Lower lobe of right lung (tissue), 2 donors: Measurements from ENCODE around the gene FBXL13. TPM values are rescaled to one million over a fixed set of nuclear protein-coding genes. Genes with fewer than 3 reads are reported as not detected.
"Not testable (repeated sequence)": the region's sequence is repeated elsewhere in the genome, so short reads cannot be mapped to it uniquely, and the experiment has no call there.

Source experiments
- ATAC-seq, 2 donors: fragments of 200-7000 bp; cut with Tn5 transposase; one replicate each; pipeline ENCODE4 v1.9.1; 2020 to 2022; ENCODE audit warnings: mild to moderate bottlenecking in 2 of 2, moderate library complexity in 2 of 2
- DNase-seq: peaks from one replicate; pipeline ENCODE4 v3.0.0-alpha.2; 2020
- H3K27ac ChIP-seq: fragments of 200-600 bp; one replicate; pipeline ENCODE4 v1.8.0; 2022
- H3K27me3 ChIP-seq: fragments of 200-600 bp; one replicate; pipeline ENCODE4 v1.8.0; 2022; ENCODE audit warnings: low read depth
- H3K36me3 ChIP-seq: fragments of 200-600 bp; one replicate; pipeline ENCODE4 v1.8.0; 2022; ENCODE audit warnings: mild to moderate bottlenecking
- H3K4me1 ChIP-seq: fragments of 200-600 bp; one replicate; pipeline ENCODE4 v1.8.0; 2022
- H3K4me3 ChIP-seq: fragments of 200-600 bp; one replicate; pipeline ENCODE4 v1.8.0; 2022; ENCODE audit warnings: mild to moderate bottlenecking
- H3K9me3 ChIP-seq: fragments of 200-600 bp; one replicate; pipeline ENCODE4 v1.8.0; 2022
- intact Hi-C: fragments of 100-400 bp; cut with DNase I; formaldehyde crosslinking; loops from one replicate; pipeline ENCODE4 v1.11.0; 2022
- total RNA-seq: library from RNA; stranded (reverse); fragmentation: NEBNext Ultra II Directional; extraction: Animal tissue kit (Norgen Biotek cat#: 25700); gene quantifications from one replicate; pipeline ENCODE4 v1.2.1, GENCODE V29; 2021
- TF ChIP-seq, protein P1 (sequence below): fragments of 200-600 bp; IDR thresholded peaks from one replicate; pipeline ENCODE4 v1.8.0; 2022; ENCODE audit warnings: antibody characterized with exemption, mild to moderate bottlenecking
- donor health status: DM: no; HTN: yes; CAD: no; lungs with severe emphysema.

Gene FBXL13
- total RNA-seq, 1 donor from 2014 or later, result 3.4 TPM

DNA sequence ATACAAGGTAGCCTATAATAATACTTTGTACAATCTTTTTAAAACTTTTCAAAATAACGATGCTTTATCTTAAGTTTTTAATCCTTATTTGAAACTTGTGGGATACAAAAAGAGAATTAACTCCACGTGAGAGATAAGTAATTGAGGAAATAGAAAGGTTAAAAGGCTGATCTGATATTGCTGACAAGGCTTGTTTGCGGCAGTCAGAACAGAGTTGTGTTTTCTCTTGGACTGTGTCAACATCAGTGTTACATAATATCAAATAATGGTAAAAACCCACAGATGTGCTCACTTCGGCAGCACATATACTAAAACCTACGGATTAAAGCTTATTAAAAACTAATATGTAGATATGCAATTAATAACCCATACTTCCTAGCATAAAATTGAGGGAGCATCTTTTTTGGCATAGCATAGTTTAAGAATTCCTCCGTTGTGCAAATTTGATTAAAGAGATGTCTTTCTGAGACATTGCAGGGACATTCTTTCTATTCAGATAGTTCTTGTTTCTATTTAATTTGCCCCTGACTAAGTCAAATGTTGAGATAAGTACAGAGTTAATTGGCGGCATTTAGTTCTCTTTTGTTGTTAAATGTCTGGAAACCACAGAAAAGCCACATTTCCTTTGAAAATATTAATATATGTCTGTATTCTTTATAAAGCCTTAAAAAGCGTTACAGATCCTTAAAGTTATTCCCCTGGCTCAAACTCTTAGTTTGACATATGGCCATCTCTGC lies 262.5 kb downstream of the FBXL13 start:
- Histone ChIP-seq H3K4me3 (no peak overlapping the region), H3K9me3 (no peaks in the 10 kb centered on the region), H3K27me3 (no peaks in the 10 kb centered on the region), H3K4me1 (peaks cover 6% of the 10 kb centered on the region), H3K27ac (no peak overlapping the region), H3K36me3 (peaks cover 5% of the 10 kb centered on the region)
- DNase-seq (no peak), ATAC-seq (peak; percentile 43 to 60)
- intact Hi-C loops, result no loop called here
- TF ChIP-seq, protein P1, sequence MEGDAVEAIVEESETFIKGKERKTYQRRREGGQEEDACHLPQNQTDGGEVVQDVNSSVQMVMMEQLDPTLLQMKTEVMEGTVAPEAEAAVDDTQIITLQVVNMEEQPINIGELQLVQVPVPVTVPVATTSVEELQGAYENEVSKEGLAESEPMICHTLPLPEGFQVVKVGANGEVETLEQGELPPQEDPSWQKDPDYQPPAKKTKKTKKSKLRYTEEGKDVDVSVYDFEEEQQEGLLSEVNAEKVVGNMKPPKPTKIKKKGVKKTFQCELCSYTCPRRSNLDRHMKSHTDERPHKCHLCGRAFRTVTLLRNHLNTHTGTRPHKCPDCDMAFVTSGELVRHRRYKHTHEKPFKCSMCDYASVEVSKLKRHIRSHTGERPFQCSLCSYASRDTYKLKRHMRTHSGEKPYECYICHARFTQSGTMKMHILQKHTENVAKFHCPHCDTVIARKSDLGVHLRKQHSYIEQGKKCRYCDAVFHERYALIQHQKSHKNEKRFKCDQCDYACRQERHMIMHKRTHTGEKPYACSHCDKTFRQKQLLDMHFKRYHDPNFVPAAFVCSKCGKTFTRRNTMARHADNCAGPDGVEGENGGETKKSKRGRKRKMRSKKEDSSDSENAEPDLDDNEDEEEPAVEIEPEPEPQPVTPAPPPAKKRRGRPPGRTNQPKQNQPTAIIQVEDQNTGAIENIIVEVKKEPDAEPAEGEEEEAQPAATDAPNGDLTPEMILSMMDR, result no peak

DNA sequence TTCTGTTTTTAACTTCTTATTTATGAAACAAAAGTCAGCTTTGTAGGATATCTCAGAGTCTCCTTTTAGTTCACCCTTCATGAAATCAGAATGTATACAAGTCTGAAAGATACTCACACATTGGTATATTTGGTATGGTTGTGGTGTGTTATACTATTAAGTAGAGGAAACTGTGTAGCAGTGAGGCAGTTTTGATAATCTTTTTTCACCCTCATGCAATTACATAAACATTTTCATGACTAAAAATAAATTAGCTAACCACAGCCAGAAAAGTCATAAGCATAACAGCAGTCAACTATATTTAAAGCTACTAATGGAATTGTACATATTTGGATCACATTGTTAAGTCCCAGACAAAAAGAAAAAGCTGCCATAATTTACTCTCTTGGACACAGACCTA lies 263.7 kb downstream of the FBXL13 start:
- Histone ChIP-seq H3K4me3 (no peak overlapping the region), H3K36me3 (peaks cover 5% of the 10 kb centered on the region), H3K27me3 (no peaks in the 10 kb centered on the region), H3K27ac (no peak overlapping the region), H3K9me3 (no peaks in the 10 kb centered on the region), H3K4me1 (peaks cover 6% of the 10 kb centered on the region)
- TF ChIP-seq, protein P1, result no peak
- DNase-seq (no peak), ATAC-seq (no peak)
- intact Hi-C loops, result no loop called here

DNA sequence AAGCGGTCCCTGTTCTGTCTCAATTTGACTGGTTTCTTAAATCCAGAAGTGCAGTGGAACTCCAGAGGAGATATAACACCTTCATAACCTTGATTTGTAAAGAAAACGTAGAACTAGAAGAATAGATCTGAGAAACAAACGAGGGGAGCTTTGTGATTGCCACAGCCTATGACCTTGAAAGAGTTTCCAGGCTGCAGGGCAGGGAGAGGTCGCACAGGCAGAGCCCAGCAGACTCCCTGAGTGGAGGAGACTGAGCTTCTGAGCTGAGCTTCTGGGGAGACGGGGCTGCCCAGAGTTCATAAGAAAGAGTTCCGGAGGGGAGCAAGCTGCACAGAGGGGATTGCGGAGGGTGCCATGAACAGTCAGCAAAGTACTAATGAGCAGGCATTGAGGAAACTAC lies 268.0 kb downstream of the FBXL13 start:
- DNase-seq (no peak), ATAC-seq (no peak)
- H3K27me3 ChIP-seq, result no peaks in the 10 kb centered on the region
- H3K36me3 ChIP-seq, result peaks cover 5% of the 10 kb centered on the region
- H3K9me3 ChIP-seq, result no peaks in the 10 kb centered on the region
- TF ChIP-seq, protein P1, result no peak
- H3K4me3 ChIP-seq, result no peak overlapping the region
- peaks cover 2% of the 10 kb centered on the region for H3K4me1 ChIP-seq
- intact Hi-C loops, result no loop called here
- no peak overlapping the region for H3K27ac ChIP-seq

DNA sequence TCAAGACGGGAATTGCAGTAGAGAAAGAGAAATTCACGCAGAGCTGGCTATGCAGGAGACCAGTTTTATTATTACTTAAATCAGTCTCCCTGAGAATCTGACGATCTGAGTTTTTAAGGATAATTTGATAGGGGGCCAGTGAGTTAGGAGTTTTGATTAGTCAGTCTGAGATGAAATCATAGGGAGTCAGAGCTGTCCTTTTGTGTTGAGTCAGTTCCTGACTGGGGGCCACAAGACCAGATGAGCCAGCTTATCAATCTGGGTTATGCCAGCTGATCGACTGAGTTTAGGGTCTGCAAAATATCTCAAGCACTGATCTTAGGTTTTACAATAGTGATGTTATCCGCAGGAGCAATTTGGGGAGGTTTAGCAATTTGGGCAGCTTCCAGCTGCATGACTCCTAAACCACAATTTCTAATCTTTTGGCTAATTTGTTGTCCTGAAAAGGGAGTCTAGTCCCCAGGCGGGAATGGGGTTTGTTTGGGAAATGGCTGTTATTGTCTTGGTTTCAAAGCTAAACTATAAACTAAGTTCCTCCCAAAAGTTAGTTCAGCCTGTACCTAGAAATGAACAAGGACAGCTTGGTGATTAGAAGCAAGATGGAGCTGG lies 278.5 kb downstream of the FBXL13 start:
- H3K4me3 ChIP-seq, ATAC-seq, intact Hi-C loops, H3K36me3 ChIP-seq, H3K27me3 ChIP-seq, H3K27ac ChIP-seq, H3K4me1 ChIP-seq, DNase-seq, H3K9me3 ChIP-seq: not testable (repeated sequence)

DNA sequence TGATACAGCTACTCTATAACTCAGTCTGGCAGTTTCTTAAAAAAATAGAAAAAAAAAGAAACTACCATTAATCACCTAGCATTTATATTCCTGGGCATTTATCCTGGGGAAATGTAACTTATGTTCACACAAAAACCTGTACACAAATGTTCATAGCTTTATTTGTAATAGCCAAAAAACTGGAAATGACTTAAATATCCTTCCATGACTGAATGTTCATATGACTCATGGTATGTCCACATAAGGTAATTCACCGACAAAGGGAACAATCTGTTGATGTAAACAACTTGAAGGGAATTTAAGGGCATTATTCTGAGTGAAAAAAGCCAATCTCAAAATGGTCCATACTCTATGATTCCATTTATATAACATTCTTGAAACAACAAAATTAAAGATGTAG lies 280.0 kb downstream of the FBXL13 start:
- H3K9me3 ChIP-seq, H3K27ac ChIP-seq, H3K4me1 ChIP-seq, H3K4me3 ChIP-seq, H3K27me3 ChIP-seq, DNase-seq, H3K36me3 ChIP-seq, intact Hi-C loops, ATAC-seq: not testable (repeated sequence)

DNA sequence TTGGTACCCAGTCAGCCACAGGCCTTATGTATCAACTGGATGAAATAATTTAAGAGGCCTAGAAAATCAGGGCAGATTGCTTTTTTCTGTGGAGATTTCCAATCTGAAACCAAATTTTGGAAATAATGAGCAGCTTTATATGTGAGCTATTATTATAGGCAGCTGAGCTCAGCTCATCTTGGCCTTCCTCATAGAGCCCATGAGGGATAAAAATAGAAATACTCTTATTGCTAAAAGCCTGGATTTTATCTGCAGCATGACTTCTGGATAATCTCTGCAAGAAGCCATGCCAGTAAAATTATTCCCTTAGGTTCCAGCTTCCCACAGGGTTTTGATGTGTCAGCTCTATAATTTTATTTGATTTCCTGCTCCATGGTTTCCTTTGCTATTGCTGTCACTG lies 282.8 kb downstream of the FBXL13 start:
- intact Hi-C loops, H3K4me3 ChIP-seq, H3K9me3 ChIP-seq, DNase-seq, H3K27me3 ChIP-seq, ATAC-seq, H3K27ac ChIP-seq, H3K36me3 ChIP-seq, H3K4me1 ChIP-seq: not testable (repeated sequence)

DNA sequence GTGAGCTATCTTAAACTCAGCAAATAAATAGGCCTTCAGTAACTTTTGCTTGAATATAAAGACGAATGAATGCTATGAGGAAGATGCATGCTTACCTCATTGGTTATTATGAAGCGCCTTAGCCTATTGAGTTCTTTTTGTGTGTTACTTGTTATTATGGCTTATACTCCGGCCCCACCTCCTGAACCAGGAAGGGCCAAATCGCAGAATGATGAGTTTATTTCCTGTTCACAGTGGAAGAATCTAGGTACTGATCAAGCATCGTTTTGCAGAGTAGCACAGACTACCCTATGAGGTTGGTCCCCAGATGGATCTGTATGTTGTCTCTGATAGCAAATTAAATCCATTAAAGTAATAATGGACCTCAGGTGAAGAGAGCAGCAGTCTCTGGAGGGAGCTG lies 283.2 kb downstream of the FBXL13 start:
- H3K4me3 ChIP-seq, H3K27me3 ChIP-seq, H3K36me3 ChIP-seq, H3K27ac ChIP-seq, ATAC-seq, intact Hi-C loops, H3K4me1 ChIP-seq, DNase-seq, H3K9me3 ChIP-seq: not testable (repeated sequence)

DNA sequence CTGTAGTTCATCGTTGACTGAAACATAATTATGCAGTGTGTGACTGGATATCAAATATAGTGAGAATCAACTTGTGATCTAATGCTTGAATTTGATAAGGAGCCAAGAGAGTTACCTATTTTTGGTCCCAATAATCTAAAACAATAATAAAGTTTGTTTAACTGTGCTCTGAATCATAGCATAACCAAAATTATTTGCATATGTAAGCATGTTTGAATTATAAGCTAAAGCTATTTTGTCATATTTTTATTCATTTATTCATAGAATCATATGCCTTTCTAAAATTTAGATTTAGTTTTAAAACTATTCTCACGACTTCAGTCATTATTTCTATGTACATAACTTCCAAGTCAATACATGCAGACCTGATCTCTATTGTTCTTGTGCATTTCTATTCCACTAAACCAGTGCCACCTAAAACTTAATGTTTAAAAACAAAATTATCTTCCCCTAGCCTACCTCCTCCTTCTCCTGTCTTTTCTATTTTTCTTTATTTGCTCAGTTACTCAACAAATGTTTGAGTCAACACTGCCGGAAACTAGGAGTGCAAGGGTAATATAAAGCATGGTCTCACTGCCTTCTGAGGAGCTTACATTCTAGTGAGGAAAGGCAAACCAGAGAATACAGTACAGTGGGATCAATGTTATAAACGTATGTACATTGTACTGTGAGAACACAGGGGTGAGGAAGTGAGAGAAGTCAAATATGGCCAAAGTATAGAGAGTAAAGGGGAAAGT lies 284.1 kb downstream of the FBXL13 start:
- ATAC-seq, H3K27ac ChIP-seq, H3K4me1 ChIP-seq, intact Hi-C loops, DNase-seq, H3K36me3 ChIP-seq, H3K27me3 ChIP-seq, H3K4me3 ChIP-seq, H3K9me3 ChIP-seq: not testable (repeated sequence)

DNA sequence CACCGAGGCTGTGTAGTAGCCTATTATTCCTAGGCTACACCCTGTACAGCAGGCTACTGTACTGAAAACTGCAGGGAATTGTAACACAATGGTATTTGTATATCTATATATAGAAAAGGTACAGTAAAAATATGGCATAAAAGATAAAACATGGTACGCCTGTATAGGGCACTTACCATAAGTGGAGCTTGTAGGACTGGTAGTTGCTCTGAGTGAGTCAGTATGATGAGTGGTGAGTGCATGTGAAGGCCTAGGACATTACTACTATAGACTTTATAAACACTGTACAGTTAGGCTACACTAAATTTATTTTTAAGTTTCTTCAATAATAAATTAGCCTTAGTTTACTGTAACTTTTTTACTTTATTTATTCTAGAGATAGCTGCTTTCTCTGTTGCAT lies 285.8 kb downstream of the FBXL13 start:
- H3K4me3 ChIP-seq, H3K27me3 ChIP-seq, H3K9me3 ChIP-seq, H3K4me1 ChIP-seq, DNase-seq, intact Hi-C loops, H3K36me3 ChIP-seq, H3K27ac ChIP-seq, ATAC-seq: not testable (repeated sequence)

DNA sequence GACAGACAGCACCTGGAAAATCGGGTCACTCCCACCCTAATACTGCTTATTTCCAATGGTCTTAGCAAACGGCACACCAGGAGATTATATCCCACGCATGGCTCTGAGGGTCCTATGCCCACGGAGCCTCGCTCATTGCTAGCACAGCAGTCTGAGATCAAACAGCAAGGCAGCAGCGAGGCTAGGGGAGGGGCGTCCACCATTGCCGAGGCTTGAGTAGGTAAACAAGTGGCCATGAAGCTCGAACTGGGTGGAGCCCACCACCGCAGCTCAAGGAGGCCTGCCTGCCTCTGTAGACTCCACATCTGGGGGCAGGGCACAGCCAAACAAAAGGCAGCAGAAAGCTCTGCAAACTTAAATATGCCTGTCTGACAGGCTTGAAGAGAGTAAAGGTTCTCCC lies 293.7 kb downstream of the FBXL13 start:
- H3K9me3 ChIP-seq, ATAC-seq, DNase-seq, H3K27me3 ChIP-seq, H3K4me1 ChIP-seq, H3K4me3 ChIP-seq, H3K36me3 ChIP-seq, H3K27ac ChIP-seq, intact Hi-C loops: not testable (repeated sequence)
